GM12873 (cell line): ENCODE data around the gene SYNC.

Source experiments
- CTCF ChIP-seq: IDR thresholded peaks from 2 replicates; pipeline ENCODE4 v1.5.1; 2012; ENCODE audit warnings: low read depth, mild to moderate bottlenecking, moderate library complexity, low read length, control low read depth; ENCODE audit not compliant: insufficient read depth; ENCODE audit errors: missing control alignments

Gene SYNC

GRCh38 chr1:32701421-32701911 is 1.1 kb downstream of the SYNC start:
- TF ChIP-seq CTCF = no peak

GRCh38 chr1:32696041-32696440 is 6.5 kb downstream of the SYNC start:
- TF ChIP-seq CTCF = no peak

GRCh38 chr1:32695098-32695904 is 7.3 kb downstream of the SYNC start:
- no peak for TF ChIP-seq CTCF

- no peak for TF ChIP-seq CTCF
Observed at GRCh38 chr1:32693455-32694174, 9.0 kb downstream of the SYNC start.

- TF ChIP-seq CTCF = no peak
Observed at GRCh38 chr1:32686387-32686786, 16.2 kb downstream of the SYNC start.

GRCh38 chr1:32685498-32685897 is 17.1 kb downstream of the SYNC start:
- TF ChIP-seq CTCF = no peak

- no peak for TF ChIP-seq CTCF
Observed at GRCh38 chr1:32684167-32684811, 18.3 kb downstream of the SYNC start.
